CD4-positive, alpha-beta T cell (primary cell): Measurements from ENCODE around the gene SDS. TPM values are rescaled to one million over a fixed set of nuclear protein-coding genes. Genes with fewer than 3 reads are reported as not detected.

Experiments
- ATAC-seq: fragments of 200-7000 bp; cut with Tn5 transposase; one replicate; pipeline ENCODE4 v1.10.0; 2022; ENCODE audit warnings: mild to moderate bottlenecking; ENCODE audit not compliant: poor library complexity
- CTCF ChIA-PET: fragments of 350-600 bp; sonication (Branson Sonifier 250); formaldehyde crosslinking; loops from one replicate; lab custom pipeline; 2021; ENCODE audit warnings: antibody characterized with exemption, inconsistent platforms; lab: Charles Lee
- POLR2A ChIA-PET: fragments of 350-600 bp; sonication (Branson Sonifier 250); formaldehyde crosslinking; loops from one replicate; lab custom pipeline; 2021; ENCODE audit warnings: antibody characterized with exemption, inconsistent platforms; lab: Charles Lee
- DNase-seq, 14 experiments: peaks; one replicate each; pipeline ENCODE4 v3.0.0-alpha.2; 2013 to 2020; ENCODE audit warnings: mixed read lengths in 2 of 14
- H3K27ac ChIP-seq, 2 donors: one replicate each; pipeline versions ENCODE4 v1.5.1 to v1.7.0; 2013; ENCODE audit warnings: low read length in 2 of 2, low read depth in 1 of 2, mild to moderate bottlenecking in 1 of 2
- H3K27me3 ChIP-seq, 2 experiments: 1 replicate in 1 of 2; 2 replicates in 1 of 2; pipeline versions ENCODE4 v1.6.1 to v1.7.0; 2013; ENCODE audit warnings: low read length in 2 of 2, control low read depth in 1 of 2, mild to moderate bottlenecking in 1 of 2, moderate library complexity in 1 of 2; ENCODE audit not compliant: insufficient read depth in 2 of 2, control insufficient read depth in 1 of 2
- H3K36me3 ChIP-seq: one replicate; pipeline ENCODE4 v1.6.1; 2013; ENCODE audit warnings: low read length, control low read depth; ENCODE audit not compliant: insufficient read depth
- H3K4me1 ChIP-seq: one replicate; pipeline ENCODE4 v1.6.1; 2013; ENCODE audit warnings: low read length, control low read depth; ENCODE audit not compliant: insufficient read depth
- H3K4me3 ChIP-seq: one replicate; pipeline ENCODE4 v1.5.1; 2013; ENCODE audit warnings: mild to moderate bottlenecking, low read length, moderate library complexity
- H3K9me3 ChIP-seq, 2 experiments: 1 replicate in 1 of 2; 2 replicates in 1 of 2; pipeline versions ENCODE4 v1.6.1 to v1.7.0; 2013; ENCODE audit warnings: low read length in 2 of 2, mild to moderate bottlenecking in 2 of 2, control low read depth in 1 of 2, moderate library complexity in 1 of 2; ENCODE audit not compliant: control insufficient read depth in 1 of 2, insufficient read depth in 1 of 2
- H3K27ac Mint-ChIP-seq: one replicate; pipeline ENCODE4 v1.8.0; 2020; ENCODE audit warnings: mixed read lengths
- H3K27me3 Mint-ChIP-seq: one replicate; pipeline ENCODE4 v1.8.0; 2021; ENCODE audit warnings: mixed read lengths
- H3K36me3 Mint-ChIP-seq: one replicate; pipeline ENCODE4 v1.8.0; 2021; ENCODE audit warnings: low read depth, mixed read lengths
- H3K4me1 Mint-ChIP-seq: one replicate; pipeline ENCODE4 v1.8.0; 2021; ENCODE audit warnings: low read depth, mixed read lengths
- H3K4me3 Mint-ChIP-seq: one replicate; pipeline ENCODE4 v1.8.0; 2020; ENCODE audit warnings: mild to moderate bottlenecking, mixed read lengths
- H3K9me3 Mint-ChIP-seq: one replicate; pipeline ENCODE4 v1.8.0; 2020; ENCODE audit warnings: mixed read lengths
- intact Hi-C, 2 experiments: fragments of 100-400 bp; cut with DNase I in 1 of 2; cut with micrococcal nuclease in 1 of 2; formaldehyde crosslinking; loops; one replicate each; pipeline versions ENCODE4 v1.15.1 to v1.9.0; 2023 to 2025; cut with DNase I, micrococcal nuclease
- total RNA-seq, 174 experiments: library from RNA in 2 of 174; stranded (reverse) in 2 of 174; gene quantifications; one replicate each; pipeline ENCODE4 v1.2.3 and lab custom pipeline; 2021 to 2026
- TF ChIP-seq, protein P1 (sequence below): fragments of 200-600 bp; IDR thresholded peaks from one replicate; pipeline ENCODE4 v1.8.0; 2022; ENCODE audit warnings: antibody characterized with exemption, mild to moderate bottlenecking

The SDS gene
- total RNA-seq, 2 experiments from 2014 or later = not detected

DNA sequence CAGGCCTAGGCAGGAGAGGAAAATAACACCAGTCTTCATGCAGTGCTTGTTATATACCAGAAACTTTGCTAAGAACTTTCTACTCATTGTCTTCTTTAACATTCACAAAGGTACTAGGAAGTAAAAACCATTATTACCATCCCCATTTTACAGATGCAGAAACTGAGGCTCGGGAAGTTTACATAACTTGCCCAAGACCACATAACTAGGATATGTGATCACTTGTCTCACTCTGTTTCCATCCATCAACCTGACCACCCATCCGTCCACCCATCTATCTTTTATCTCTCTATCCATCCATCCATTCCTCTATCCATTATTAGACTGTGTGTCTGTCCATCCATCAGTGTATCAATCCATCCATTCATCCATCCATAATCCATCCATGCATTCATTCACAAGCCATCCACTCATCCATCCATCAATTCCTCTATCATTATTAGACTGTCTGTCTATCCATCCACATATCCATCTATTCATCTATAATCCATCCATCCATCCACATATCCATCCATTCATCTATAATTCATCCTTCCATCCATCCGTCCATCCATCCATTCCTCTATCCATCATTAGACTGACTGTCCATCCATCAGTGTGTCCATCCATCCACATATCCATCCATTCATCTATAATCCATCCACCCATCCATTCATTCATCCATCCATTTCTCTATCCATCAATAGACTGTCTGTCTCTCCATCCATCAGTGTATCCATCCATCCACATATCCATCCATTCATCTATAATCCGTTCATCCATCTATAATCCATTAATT, 35.0 kb upstream of the SDS start:
- POLR2A ChIA-PET = no interaction called here
- no peak for ATAC-seq

DNA sequence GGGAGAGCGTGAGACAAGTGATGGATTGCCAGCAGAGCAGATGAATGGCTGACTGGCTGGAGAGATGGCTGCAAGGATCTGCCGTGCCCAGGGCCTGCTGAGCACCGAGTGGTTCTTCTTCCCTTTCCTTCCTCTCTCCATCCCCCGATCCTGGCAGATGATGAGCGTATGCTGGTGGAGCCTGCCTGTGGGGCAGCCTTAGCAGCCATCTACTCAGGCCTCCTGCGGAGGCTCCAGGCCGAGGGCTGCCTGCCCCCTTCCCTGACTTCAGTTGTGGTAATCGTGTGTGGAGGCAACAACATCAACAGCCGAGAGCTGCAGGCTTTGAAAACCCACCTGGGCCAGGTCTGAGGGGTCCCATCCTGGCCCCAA, 34.0 kb upstream of the SDS start:
- H3K4me3 ChIP-seq = no peak overlapping the region
- peaks cover 0 to 8% of the 10 kb centered on the region in 2 experiments for H3K27me3 ChIP-seq
- DNase-seq (no peak), ATAC-seq (no peak)
- no peaks in the 10 kb centered on the region for H3K36me3 ChIP-seq
- ChIA-PET CTCF (no interaction called here), POLR2A (no interaction called here)
- H3K27ac Mint-ChIP-seq = no peak overlapping the region
- no peaks in the 10 kb centered on the region for H3K9me3 Mint-ChIP-seq
- no peaks in the 10 kb centered on the region for H3K4me1 Mint-ChIP-seq
- TF ChIP-seq, protein P1, sequence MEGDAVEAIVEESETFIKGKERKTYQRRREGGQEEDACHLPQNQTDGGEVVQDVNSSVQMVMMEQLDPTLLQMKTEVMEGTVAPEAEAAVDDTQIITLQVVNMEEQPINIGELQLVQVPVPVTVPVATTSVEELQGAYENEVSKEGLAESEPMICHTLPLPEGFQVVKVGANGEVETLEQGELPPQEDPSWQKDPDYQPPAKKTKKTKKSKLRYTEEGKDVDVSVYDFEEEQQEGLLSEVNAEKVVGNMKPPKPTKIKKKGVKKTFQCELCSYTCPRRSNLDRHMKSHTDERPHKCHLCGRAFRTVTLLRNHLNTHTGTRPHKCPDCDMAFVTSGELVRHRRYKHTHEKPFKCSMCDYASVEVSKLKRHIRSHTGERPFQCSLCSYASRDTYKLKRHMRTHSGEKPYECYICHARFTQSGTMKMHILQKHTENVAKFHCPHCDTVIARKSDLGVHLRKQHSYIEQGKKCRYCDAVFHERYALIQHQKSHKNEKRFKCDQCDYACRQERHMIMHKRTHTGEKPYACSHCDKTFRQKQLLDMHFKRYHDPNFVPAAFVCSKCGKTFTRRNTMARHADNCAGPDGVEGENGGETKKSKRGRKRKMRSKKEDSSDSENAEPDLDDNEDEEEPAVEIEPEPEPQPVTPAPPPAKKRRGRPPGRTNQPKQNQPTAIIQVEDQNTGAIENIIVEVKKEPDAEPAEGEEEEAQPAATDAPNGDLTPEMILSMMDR = no peak
- H3K36me3 Mint-ChIP-seq = no peaks in the 10 kb centered on the region
- H3K27me3 Mint-ChIP-seq = no peaks in the 10 kb centered on the region
- intact Hi-C loops = no loop called here
- H3K9me3 ChIP-seq = peaks cover 0 to 4% of the 10 kb centered on the region in 2 experiments
- no peak overlapping the region for H3K4me3 Mint-ChIP-seq
- H3K4me1 ChIP-seq = no peaks in the 10 kb centered on the region
- H3K27ac ChIP-seq = no peak overlapping the region

More for the DNA sequence above, 35.0 kb upstream of the SDS start:
- no peak for DNase-seq
- Mint-ChIP-seq H3K4me3 (no peak overlapping the region), H3K9me3 (no peaks in the 10 kb centered on the region), H3K27me3 (peaks cover 6% of the 10 kb centered on the region), H3K36me3 (no peaks in the 10 kb centered on the region), H3K27ac (no peak overlapping the region), H3K4me1 (no peaks in the 10 kb centered on the region)
- Histone ChIP-seq H3K9me3 (peaks cover 0 to 4% of the 10 kb centered on the region in 2 experiments), H3K36me3 (no peaks in the 10 kb centered on the region), H3K4me1 (no peaks in the 10 kb centered on the region), H3K4me3 (no peak overlapping the region), H3K27ac (no peak overlapping the region), H3K27me3 (peaks cover 0 to 8% of the 10 kb centered on the region in 2 experiments)
- CTCF ChIA-PET = no interaction called here
- TF ChIP-seq, protein P1 = no peak
- intact Hi-C loops = no loop called here

DNA sequence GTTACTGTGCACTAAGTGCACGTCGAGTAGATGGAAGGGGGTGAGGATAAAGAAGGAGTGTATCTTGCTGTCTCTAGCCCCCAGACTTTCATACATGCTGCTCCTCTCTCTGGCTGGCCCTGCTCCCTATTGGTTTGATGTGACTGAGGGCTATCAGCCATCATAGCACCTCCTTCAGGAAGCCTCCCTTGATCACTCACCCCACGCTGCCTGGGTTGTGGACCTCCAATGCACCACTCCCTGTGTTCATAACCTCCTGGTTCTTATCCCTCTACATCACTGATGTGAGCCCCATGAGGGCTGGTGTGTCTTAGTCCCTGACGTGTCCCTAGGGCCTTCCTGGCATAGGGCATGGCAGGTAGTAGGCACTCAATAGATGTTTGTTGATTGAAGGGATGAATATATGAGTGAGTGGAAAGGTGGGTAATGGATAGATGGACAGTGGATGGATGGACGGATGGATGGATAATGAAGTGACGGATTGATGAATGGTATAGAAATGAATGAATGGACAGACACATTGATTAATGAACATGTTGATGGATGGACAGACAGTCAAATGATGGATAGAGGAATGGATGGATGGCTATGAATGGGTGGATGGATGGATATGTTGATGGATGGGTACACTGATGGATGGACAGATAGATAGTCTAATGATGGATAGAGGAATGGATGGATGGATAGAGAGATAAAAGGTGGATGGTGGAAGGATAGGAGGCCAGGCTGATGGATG, 33.5 kb upstream of the SDS start:
- H3K9me3 Mint-ChIP-seq = no peaks in the 10 kb centered on the region
- DNase-seq (no peak), ATAC-seq (no peak)
- H3K36me3 ChIP-seq = no peaks in the 10 kb centered on the region
- H3K27ac ChIP-seq = no peak overlapping the region
- H3K4me3 ChIP-seq = no peak overlapping the region
- peaks cover 0 to 8% of the 10 kb centered on the region in 2 experiments for H3K27me3 ChIP-seq
- H3K4me3 Mint-ChIP-seq = no peak overlapping the region
- H3K4me1 Mint-ChIP-seq = no peaks in the 10 kb centered on the region
- H3K27me3 Mint-ChIP-seq = no peaks in the 10 kb centered on the region
- CTCF ChIA-PET = no interaction called here
- H3K4me1 ChIP-seq = no peaks in the 10 kb centered on the region
- H3K36me3 Mint-ChIP-seq = no peaks in the 10 kb centered on the region
- peaks cover 0 to 4% of the 10 kb centered on the region in 2 experiments for H3K9me3 ChIP-seq
- TF ChIP-seq, protein P1 = no peak
- no peak overlapping the region for H3K27ac Mint-ChIP-seq
- intact Hi-C loops = no loop called here
- POLR2A ChIA-PET = no interaction called here
